ENCODE data around the gene HDAC7.

Gene HDAC7

GRCh38 chr12:47779943-47780504 is 39.7 kb downstream of the HDAC7 start:
- Histone ChIP-seq H3K27me3 (ENCODE audit: control insufficient read depth in 1 of 2, insufficient read depth in 2 of 2, low read length in 2 of 2) (no peaks in the 10 kb centered on the region), H3K4me1 (ENCODE audit: control insufficient read depth in 1 of 2, insufficient read depth in 2 of 2, low read length in 2 of 2) (peaks cover 9 to 23% of the 10 kb centered on the region in 2 donors), H3K9me3 (ENCODE audit: control insufficient read depth in 1 of 2, low read length in 2 of 2) (no peaks in the 10 kb centered on the region), H3K9ac (ENCODE audit: low read depth in 1 of 2, low read length in 2 of 2) (no peak overlapping the region), H3K27ac (ENCODE audit: low read depth, low read length) (no peak overlapping the region), H3K4me3 (ENCODE audit: low read depth in 1 of 2, low read length in 2 of 2) (no peak overlapping the region), H3K36me3 (ENCODE audit: control insufficient read depth in 1 of 2, insufficient read depth in 2 of 2, low read length in 2 of 2) (peaks cover 0 to 33% of the 10 kb centered on the region in 2 donors)

GRCh38 chr12:47779301-47779942 is 40.3 kb downstream of the HDAC7 start:
- Histone ChIP-seq H3K4me1 (ENCODE audit: control insufficient read depth in 1 of 2, insufficient read depth in 2 of 2, low read length in 2 of 2) (peaks cover 9 to 29% of the 10 kb centered on the region in 2 donors), H3K36me3 (ENCODE audit: control insufficient read depth in 1 of 2, insufficient read depth in 2 of 2, low read length in 2 of 2) (peaks cover 0 to 27% of the 10 kb centered on the region in 2 donors), H3K27ac (ENCODE audit: low read depth, low read length) (no peak overlapping the region), H3K9me3 (ENCODE audit: control insufficient read depth in 1 of 2, low read length in 2 of 2) (no peaks in the 10 kb centered on the region), H3K27me3 (ENCODE audit: control insufficient read depth in 1 of 2, insufficient read depth in 2 of 2, low read length in 2 of 2) (no peaks in the 10 kb centered on the region), H3K4me3 (ENCODE audit: low read depth in 1 of 2, low read length in 2 of 2) (no peak overlapping the region), H3K9ac (ENCODE audit: low read depth in 1 of 2, low read length in 2 of 2) (no peak overlapping the region)

- Histone ChIP-seq H3K27ac (ENCODE audit: low read depth, low read length) (no peak overlapping the region), H3K9ac (ENCODE audit: low read depth in 1 of 2, low read length in 2 of 2) (no peak overlapping the region)
Measured at GRCh38 chr12:47778881-47779280, 40.8 kb downstream of the HDAC7 start.

GRCh38 chr12:47777741-47778558 is 41.8 kb downstream of the HDAC7 start:
- peaks cover 0 to 13% of the 10 kb centered on the region in 2 donors for H3K36me3 ChIP-seq (ENCODE audit: control insufficient read depth in 1 of 2, insufficient read depth in 2 of 2, low read length in 2 of 2)
- no peak overlapping the region for H3K9ac ChIP-seq (ENCODE audit: low read depth in 1 of 2, low read length in 2 of 2)
- peaks cover 9 to 37% of the 10 kb centered on the region in 2 donors for H3K4me1 ChIP-seq (ENCODE audit: control insufficient read depth in 1 of 2, insufficient read depth in 2 of 2, low read length in 2 of 2)
- no peaks in the 10 kb centered on the region for H3K9me3 ChIP-seq (ENCODE audit: control insufficient read depth in 1 of 2, low read length in 2 of 2)
- no peaks in the 10 kb centered on the region for H3K27me3 ChIP-seq (ENCODE audit: control insufficient read depth in 1 of 2, insufficient read depth in 2 of 2, low read length in 2 of 2)
- H3K4me3 ChIP-seq (ENCODE audit: low read depth in 1 of 2, low read length in 2 of 2), result no peak overlapping the region
- no peak overlapping the region for H3K27ac ChIP-seq (ENCODE audit: low read depth, low read length)

More at GRCh38 chr12:47778881-47779280, 40.8 kb downstream of the HDAC7 start:
- Histone ChIP-seq H3K4me3 (ENCODE audit: low read depth in 1 of 2, low read length in 2 of 2) (no peak overlapping the region), H3K27me3 (ENCODE audit: control insufficient read depth in 1 of 2, insufficient read depth in 2 of 2, low read length in 2 of 2) (no peaks in the 10 kb centered on the region), H3K36me3 (ENCODE audit: control insufficient read depth in 1 of 2, insufficient read depth in 2 of 2, low read length in 2 of 2) (peaks cover 0 to 22% of the 10 kb centered on the region in 2 donors), H3K9me3 (ENCODE audit: control insufficient read depth in 1 of 2, low read length in 2 of 2) (no peaks in the 10 kb centered on the region), H3K4me1 (ENCODE audit: control insufficient read depth in 1 of 2, insufficient read depth in 2 of 2, low read length in 2 of 2) (peaks cover 9 to 34% of the 10 kb centered on the region in 2 donors)

GRCh38 chr12:47777151-47777550 is 42.6 kb downstream of the HDAC7 start:
- Histone ChIP-seq H3K4me1 (ENCODE audit: control insufficient read depth in 1 of 2, insufficient read depth in 2 of 2, low read length in 2 of 2) (peaks cover 9 to 42% of the 10 kb centered on the region in 2 donors), H3K9ac (ENCODE audit: low read depth in 1 of 2, low read length in 2 of 2) (no peak overlapping the region), H3K27me3 (ENCODE audit: control insufficient read depth in 1 of 2, insufficient read depth in 2 of 2, low read length in 2 of 2) (no peaks in the 10 kb centered on the region), H3K27ac (ENCODE audit: low read depth, low read length) (no peak overlapping the region), H3K4me3 (ENCODE audit: low read depth in 1 of 2, low read length in 2 of 2) (no peak overlapping the region), H3K36me3 (ENCODE audit: control insufficient read depth in 1 of 2, insufficient read depth in 2 of 2, low read length in 2 of 2) (peaks cover 0 to 6% of the 10 kb centered on the region in 2 donors), H3K9me3 (ENCODE audit: control insufficient read depth in 1 of 2, low read length in 2 of 2) (no peaks in the 10 kb centered on the region)

- H3K9me3 ChIP-seq (ENCODE audit: control insufficient read depth in 1 of 2, low read length in 2 of 2), result no peaks in the 10 kb centered on the region
- peaks cover 9 to 42% of the 10 kb centered on the region in 2 donors for H3K4me1 ChIP-seq (ENCODE audit: control insufficient read depth in 1 of 2, insufficient read depth in 2 of 2, low read length in 2 of 2)
- H3K4me3 ChIP-seq (ENCODE audit: low read depth in 1 of 2, low read length in 2 of 2), result no peak overlapping the region
- no peaks in the 10 kb centered on the region for H3K27me3 ChIP-seq (ENCODE audit: control insufficient read depth in 1 of 2, insufficient read depth in 2 of 2, low read length in 2 of 2)
- peaks cover 0 to 3% of the 10 kb centered on the region in 2 donors for H3K36me3 ChIP-seq (ENCODE audit: control insufficient read depth in 1 of 2, insufficient read depth in 2 of 2, low read length in 2 of 2)
- H3K9ac ChIP-seq (ENCODE audit: low read depth in 1 of 2, low read length in 2 of 2), result peak overlapping the region in 1 of 2 donors; percentile 10
- no peak overlapping the region for H3K27ac ChIP-seq (ENCODE audit: low read depth, low read length)
Measured at GRCh38 chr12:47776471-47777143, 43.1 kb downstream of the HDAC7 start.

GRCh38 chr12:47775100-47775911 is 44.4 kb downstream of the HDAC7 start:
- H3K9ac ChIP-seq (ENCODE audit: low read depth in 1 of 2, low read length in 2 of 2), result no peak overlapping the region
- no peaks in the 10 kb centered on the region for H3K27me3 ChIP-seq (ENCODE audit: control insufficient read depth in 1 of 2, insufficient read depth in 2 of 2, low read length in 2 of 2)
- peaks cover 9 to 42% of the 10 kb centered on the region in 2 donors for H3K4me1 ChIP-seq (ENCODE audit: control insufficient read depth in 1 of 2, insufficient read depth in 2 of 2, low read length in 2 of 2)
- no peak overlapping the region for H3K27ac ChIP-seq (ENCODE audit: low read depth, low read length)
- H3K9me3 ChIP-seq (ENCODE audit: control insufficient read depth in 1 of 2, low read length in 2 of 2), result no peaks in the 10 kb centered on the region
- H3K36me3 ChIP-seq (ENCODE audit: control insufficient read depth in 1 of 2, insufficient read depth in 2 of 2, low read length in 2 of 2), result no peaks in the 10 kb centered on the region
- no peak overlapping the region for H3K4me3 ChIP-seq (ENCODE audit: low read depth in 1 of 2, low read length in 2 of 2)

- Histone ChIP-seq H3K4me3 (ENCODE audit: low read depth in 1 of 2, low read length in 2 of 2) (no peak overlapping the region), H3K9ac (ENCODE audit: low read depth in 1 of 2, low read length in 2 of 2) (no peak overlapping the region), H3K9me3 (ENCODE audit: control insufficient read depth in 1 of 2, low read length in 2 of 2) (no peaks in the 10 kb centered on the region), H3K4me1 (ENCODE audit: control insufficient read depth in 1 of 2, insufficient read depth in 2 of 2, low read length in 2 of 2) (peaks cover 9 to 42% of the 10 kb centered on the region in 2 donors), H3K27ac (ENCODE audit: low read depth, low read length) (no peak overlapping the region), H3K36me3 (ENCODE audit: control insufficient read depth in 1 of 2, insufficient read depth in 2 of 2, low read length in 2 of 2) (no peaks in the 10 kb centered on the region), H3K27me3 (ENCODE audit: control insufficient read depth in 1 of 2, insufficient read depth in 2 of 2, low read length in 2 of 2) (no peaks in the 10 kb centered on the region)
Measured at GRCh38 chr12:47774663-47775062, 45.0 kb downstream of the HDAC7 start.

GRCh38 chr12:47773858-47774580 is 45.7 kb downstream of the HDAC7 start:
- Histone ChIP-seq H3K9me3 (ENCODE audit: control insufficient read depth in 1 of 2, low read length in 2 of 2) (no peaks in the 10 kb centered on the region), H3K4me1 (ENCODE audit: control insufficient read depth in 1 of 2, insufficient read depth in 2 of 2, low read length in 2 of 2) (peaks cover 9 to 42% of the 10 kb centered on the region in 2 donors), H3K4me3 (ENCODE audit: low read depth in 1 of 2, low read length in 2 of 2) (peak overlapping the region; percentile 74 to 75), H3K27me3 (ENCODE audit: control insufficient read depth in 1 of 2, insufficient read depth in 2 of 2, low read length in 2 of 2) (no peaks in the 10 kb centered on the region), H3K9ac (ENCODE audit: low read depth in 1 of 2, low read length in 2 of 2) (peak overlapping the region; percentile 54 to 85), H3K36me3 (ENCODE audit: control insufficient read depth in 1 of 2, insufficient read depth in 2 of 2, low read length in 2 of 2) (no peaks in the 10 kb centered on the region), H3K27ac (ENCODE audit: low read depth, low read length) (no peak overlapping the region)

Data from duodenal mucosa (tissue), 2 donors.